NK-92 (cell line): ENCODE results near the gene TMEFF2.

Source experiments
- DNase-seq: peaks from one replicate; lab custom pipeline; 2025; ENCODE audit not compliant: unreplicated experiment; lab: John Stamatoyannopoulos, UW

The TMEFF2 gene

GRCh38 chr2:191910518-191910917 lies 284.2 kb downstream of the TMEFF2 start:
- no peak for DNase-seq

- DNase-seq: no peak
Observed at GRCh38 chr2:191908874-191909273, 285.9 kb downstream of the TMEFF2 start.

- DNase-seq: no peak
Observed at GRCh38 chr2:191907545-191907944, 287.2 kb downstream of the TMEFF2 start.

- no peak for DNase-seq
Observed at GRCh38 chr2:191907091-191907490, 287.6 kb downstream of the TMEFF2 start.

GRCh38 chr2:191905336-191905735 lies 289.4 kb downstream of the TMEFF2 start:
- DNase-seq: no peak

- DNase-seq: no peak
Observed at GRCh38 chr2:191901031-191901430, 293.7 kb downstream of the TMEFF2 start.

- no peak for DNase-seq
Observed at GRCh38 chr2:191899410-191899809, 295.3 kb downstream of the TMEFF2 start.
